ENCODE results near the gene ENTHD1. TPM values are rescaled to one million over a fixed set of nuclear protein-coding genes. Genes with fewer than 3 reads are reported as not detected.
A peak's percentile ranks its signal among the peaks of the same experiment; 100 is the strongest.

Gene ENTHD1
- total RNA-seq, 4 donors from 2014 or later: not detected

DNA sequence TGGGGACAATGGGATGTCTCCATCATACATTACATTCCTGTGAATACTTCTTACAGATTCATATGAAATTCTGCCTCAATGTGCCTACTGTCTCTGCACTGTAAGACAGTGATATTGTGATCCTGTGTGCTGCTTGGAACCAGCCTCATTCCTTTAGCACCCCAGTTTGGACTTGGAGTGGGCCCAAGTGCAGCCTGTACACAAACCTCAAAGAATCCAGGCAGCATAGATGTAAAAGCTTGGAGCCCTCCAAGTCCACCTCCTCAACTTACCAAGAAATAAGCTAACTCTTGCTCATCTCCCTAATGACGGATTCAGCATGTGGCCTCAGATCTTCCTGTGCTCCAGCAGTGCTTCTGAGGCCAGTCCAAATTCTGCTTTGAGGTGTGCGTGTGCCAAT, 31.7 kb upstream of the ENTHD1 start:
- TF ChIP-seq, protein P1, sequence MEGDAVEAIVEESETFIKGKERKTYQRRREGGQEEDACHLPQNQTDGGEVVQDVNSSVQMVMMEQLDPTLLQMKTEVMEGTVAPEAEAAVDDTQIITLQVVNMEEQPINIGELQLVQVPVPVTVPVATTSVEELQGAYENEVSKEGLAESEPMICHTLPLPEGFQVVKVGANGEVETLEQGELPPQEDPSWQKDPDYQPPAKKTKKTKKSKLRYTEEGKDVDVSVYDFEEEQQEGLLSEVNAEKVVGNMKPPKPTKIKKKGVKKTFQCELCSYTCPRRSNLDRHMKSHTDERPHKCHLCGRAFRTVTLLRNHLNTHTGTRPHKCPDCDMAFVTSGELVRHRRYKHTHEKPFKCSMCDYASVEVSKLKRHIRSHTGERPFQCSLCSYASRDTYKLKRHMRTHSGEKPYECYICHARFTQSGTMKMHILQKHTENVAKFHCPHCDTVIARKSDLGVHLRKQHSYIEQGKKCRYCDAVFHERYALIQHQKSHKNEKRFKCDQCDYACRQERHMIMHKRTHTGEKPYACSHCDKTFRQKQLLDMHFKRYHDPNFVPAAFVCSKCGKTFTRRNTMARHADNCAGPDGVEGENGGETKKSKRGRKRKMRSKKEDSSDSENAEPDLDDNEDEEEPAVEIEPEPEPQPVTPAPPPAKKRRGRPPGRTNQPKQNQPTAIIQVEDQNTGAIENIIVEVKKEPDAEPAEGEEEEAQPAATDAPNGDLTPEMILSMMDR (IDR thresholded peaks at IDR 0.05): no peak
- TF ChIP-seq POLR2A (IDR thresholded peaks at IDR 0.05): no peak
- Histone ChIP-seq H3K4me3 (no peak overlapping the region), H3K4me1 (peaks cover 0 to 23% (median 12%) of the 10 kb centered on the region in 3 donors), H3K27me3 (peaks cover 0 to 46% (median 0%) of the 10 kb centered on the region in 4 donors), H3K36me3 (no peaks in the 10 kb centered on the region), H3K9me3 (no peaks in the 10 kb centered on the region), H3K27ac (no peak overlapping the region)
- intact Hi-C loops (cut with DNase I): no loop called here
- DNase-seq: no peak
- 63 to 92% methylated on average over 2 of the region's 2 CpGs for WGBS, 2 donors

DNA sequence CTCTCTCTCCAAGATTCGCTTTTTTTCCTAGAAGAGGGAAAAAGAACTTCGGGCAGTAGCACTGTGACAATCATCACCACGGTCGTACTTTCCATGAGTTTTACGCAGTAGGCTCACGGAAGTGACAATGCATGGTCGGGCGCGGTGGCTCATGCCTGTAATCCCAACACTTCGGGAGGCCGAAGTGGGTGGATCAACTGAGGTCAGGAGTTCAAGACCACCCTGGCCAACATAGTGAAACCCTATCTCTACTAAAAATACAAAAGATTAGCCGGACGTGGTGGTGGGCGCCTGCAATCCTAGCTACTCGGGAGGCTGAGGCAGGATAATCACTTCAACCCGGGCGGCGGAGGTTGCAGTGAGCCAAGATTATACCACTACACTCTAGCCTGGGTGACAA, 30.7 kb upstream of the ENTHD1 start:
- 93% methylated on average over 15 to 18 of the region's 18 CpGs for WGBS, 2 donors
- no peak overlapping the region for H3K4me3 ChIP-seq
- no peak for DNase-seq
- H3K27me3 ChIP-seq: peaks cover 0 to 46% (median 0%) of the 10 kb centered on the region in 4 donors
- intact Hi-C loops (cut with DNase I): no loop called here
- no peaks in the 10 kb centered on the region for H3K36me3 ChIP-seq
- H3K4me1 ChIP-seq: peaks cover 0 to 26% (median 12%) of the 10 kb centered on the region in 3 donors
- H3K27ac ChIP-seq: no peak overlapping the region
- TF ChIP-seq POLR2A (IDR thresholded peaks at IDR 0.05): no peak
- TF ChIP-seq, protein P1 (IDR thresholded peaks at IDR 0.05): no peak
- no peaks in the 10 kb centered on the region for H3K9me3 ChIP-seq

DNA sequence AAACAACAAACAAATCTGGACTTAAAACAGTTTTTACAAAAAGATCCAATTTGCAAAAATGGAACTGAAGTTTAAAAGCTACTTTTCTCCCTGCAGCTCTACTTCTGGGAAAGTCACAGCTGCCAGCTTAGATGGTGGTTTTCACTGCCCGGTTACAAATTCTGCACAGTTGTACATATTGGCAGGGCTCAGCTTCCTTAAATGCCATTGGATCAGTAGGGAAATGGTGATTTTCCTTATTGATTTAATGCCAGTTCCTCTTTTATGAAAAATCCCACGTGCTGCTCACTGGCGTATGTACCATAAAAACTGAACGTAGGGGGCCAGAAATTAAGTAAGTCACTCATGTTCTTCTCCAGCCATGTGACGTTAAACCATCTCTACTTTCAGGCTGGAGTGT, 30.1 kb upstream of the ENTHD1 start:
- intact Hi-C loops (cut with DNase I): no loop called here
- Histone ChIP-seq H3K27me3 (peaks cover 0 to 46% (median 0%) of the 10 kb centered on the region in 4 donors), H3K36me3 (no peaks in the 10 kb centered on the region), H3K9me3 (no peaks in the 10 kb centered on the region), H3K4me1 (peaks cover 0 to 25% (median 9%) of the 10 kb centered on the region in 3 donors), H3K4me3 (no peak overlapping the region), H3K27ac (no peak overlapping the region)
- WGBS, 2 donors: 51% methylated on average over 5 of the region's 5 CpGs
- TF ChIP-seq, protein P1 (IDR thresholded peaks at IDR 0.05): no peak
- no peak for TF ChIP-seq POLR2A (IDR thresholded peaks at IDR 0.05)
- DNase-seq: no peak

DNA sequence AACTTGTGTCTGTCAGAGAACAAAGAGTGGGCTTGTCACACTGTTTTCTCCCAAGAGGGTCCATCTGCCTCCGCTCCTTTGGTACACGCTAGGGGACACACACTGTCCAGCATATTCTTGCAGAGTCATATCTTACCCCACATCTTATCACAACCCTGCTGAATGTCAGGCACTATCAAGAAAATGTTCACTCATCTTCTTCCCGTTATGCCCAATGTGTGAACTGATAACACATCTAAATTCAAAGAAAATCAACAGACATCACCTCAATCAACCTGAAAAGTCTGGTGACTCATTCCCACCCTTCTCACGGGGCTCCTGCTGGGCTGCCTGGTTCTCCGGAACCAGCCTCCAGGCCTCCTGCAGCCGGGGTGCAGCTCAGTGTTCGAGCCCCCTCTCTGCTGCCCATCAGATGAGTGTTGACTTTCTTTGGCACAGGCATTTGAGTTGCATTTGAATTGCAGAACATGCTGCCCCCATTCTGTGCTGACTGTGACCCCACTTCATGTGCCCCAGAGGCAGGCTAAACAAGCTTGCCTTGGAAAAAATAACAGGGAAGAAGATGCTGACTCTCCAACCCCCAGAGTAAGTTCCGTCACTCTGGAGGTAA, 26.7 kb upstream of the ENTHD1 start:
- Histone ChIP-seq H3K4me1 (peaks cover 0 to 45% (median 3%) of the 10 kb centered on the region in 3 donors), H3K4me3 (no peak overlapping the region), H3K27ac (peak overlapping the region in 2 of 4 donors; percentile 26 to 66), H3K36me3 (no peaks in the 10 kb centered on the region), H3K27me3 (peaks cover 0 to 17% (median 0%) of the 10 kb centered on the region in 4 donors), H3K9me3 (no peaks in the 10 kb centered on the region)
- no peak for DNase-seq
- WGBS, 2 donors: 61 to 74% methylated on average over 6 to 8 of the region's 8 CpGs
- TF ChIP-seq, protein P1 (IDR thresholded peaks at IDR 0.05): no peak
- TF ChIP-seq POLR2A (IDR thresholded peaks at IDR 0.05): no peak
- intact Hi-C loops (cut with DNase I): no loop called here

DNA sequence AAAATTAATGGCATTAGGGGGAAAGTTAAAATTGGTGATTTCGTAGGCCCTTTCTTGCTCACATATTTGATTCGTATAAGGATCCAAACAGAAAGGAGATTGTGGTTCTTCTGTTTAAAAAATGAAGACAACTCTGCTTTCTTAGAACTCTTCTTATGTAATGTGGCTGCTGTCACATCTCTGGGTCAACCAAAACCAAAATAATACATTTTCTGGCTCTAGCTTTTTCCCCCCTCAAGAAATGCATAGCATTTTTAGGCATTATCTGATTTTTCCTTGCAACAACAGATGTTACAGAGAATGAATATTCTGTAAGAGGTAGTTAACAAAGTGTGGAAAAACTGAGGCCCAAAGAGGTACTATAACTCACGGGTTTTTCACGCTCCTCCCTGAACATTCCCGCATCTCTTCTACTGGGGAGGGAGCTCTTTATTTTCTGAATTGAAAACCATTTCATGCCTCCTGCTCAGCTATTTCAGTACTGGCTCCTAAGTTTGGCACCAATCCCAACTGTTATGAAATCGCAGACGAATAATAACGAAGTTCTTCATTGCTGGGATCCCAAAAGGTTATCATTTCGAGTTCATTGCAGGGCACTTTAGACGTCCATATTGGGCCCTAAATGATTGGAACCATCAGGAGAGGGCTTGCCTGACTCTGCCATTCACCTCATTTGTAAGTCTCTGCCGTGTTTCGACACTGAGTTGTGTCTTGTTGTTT, 24.4 kb upstream of the ENTHD1 start:
- H3K9me3 ChIP-seq: no peaks in the 10 kb centered on the region
- intact Hi-C loops (cut with DNase I): no loop called here
- H3K4me1 ChIP-seq: peaks cover 0 to 58% (median 7%) of the 10 kb centered on the region in 3 donors
- DNase-seq: no peak
- no peak for TF ChIP-seq POLR2A (IDR thresholded peaks at IDR 0.05)
- TF ChIP-seq, protein P1 (IDR thresholded peaks at IDR 0.05): no peak
- H3K36me3 ChIP-seq: no peaks in the 10 kb centered on the region
- H3K27me3 ChIP-seq: peaks cover 0 to 5% (median 0%) of the 10 kb centered on the region in 4 donors
- H3K4me3 ChIP-seq: no peak overlapping the region
- 44 to 49% methylated on average over 12 of the region's 12 CpGs for WGBS, 2 donors
- peak overlapping the region in 2 of 4 donors; percentile 22 to 51 for H3K27ac ChIP-seq
